SK-N-MC (cell line): ENCODE data around the gene ZNF438.

Experiments
- EZH2 ChIP-seq: fragments of 200-600 bp; sonication (generic); IDR thresholded peaks from one replicate; pipeline ENCODE4 v1.6.1; 2017; ENCODE audit warnings: antibody characterized with exemption
- FOXP2 ChIP-seq: optimal IDR thresholded peaks from 2 replicates; pipeline ENCODE3; 2011; ENCODE audit warnings: mild to moderate bottlenecking, moderate library complexity; ENCODE audit not compliant: insufficient read depth; ENCODE audit errors: extremely low read length, control extremely low read depth
- POLR2AphosphoS5 ChIP-seq: IDR thresholded peaks from 2 replicates; pipeline ENCODE4 v1.6.1; 2012; ENCODE audit warnings: mild to moderate bottlenecking, low read depth, low read length, borderline replicate concordance

DNA sequence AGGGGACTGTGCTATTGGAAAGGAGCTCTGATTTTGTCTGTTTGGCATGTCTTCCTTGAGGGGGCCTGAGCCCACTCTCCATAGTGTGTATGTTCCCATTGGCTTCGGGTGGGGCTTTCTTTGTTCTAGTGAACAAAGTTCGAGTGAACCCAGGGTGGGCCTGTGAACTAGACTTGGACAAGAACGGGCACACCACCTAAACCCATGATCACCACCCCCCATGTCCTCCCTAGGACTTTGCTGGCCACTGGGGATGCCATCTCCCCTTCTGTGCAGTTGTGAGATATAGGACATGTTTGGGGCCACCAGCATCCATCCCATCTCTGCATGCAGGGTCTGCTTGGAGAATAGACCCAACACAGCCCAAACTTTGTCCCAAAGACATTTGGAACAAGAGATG, 206.6 kb downstream of the ZNF438 start:
- TF ChIP-seq EZH2 (no peak), POLR2AphosphoS5 (no peak), FOXP2 (no peak)
